Stimulated activated CD4-positive, alpha-beta T cell treated with anti-CD3 and anti-CD28 coated beads, Interleukin-15, amount 100 ng/mL, for 24 hours (primary cell): ENCODE measurements around the gene GPA33.
A peak's percentile ranks its signal among the peaks of the same experiment; 100 is the strongest.
"Not testable (repeated sequence)": the region's sequence is repeated elsewhere in the genome, so short reads cannot be mapped to it uniquely, and the experiment has no call there.

Experiments used
- DNase-seq: peaks from one replicate; pipeline ENCODE4 v3.0.0-alpha.2; 2020

Gene GPA33

GRCh38 chr1:167054946-167055630 is 35.1 kb downstream of the GPA33 start:
- no peak for DNase-seq

- DNase-seq: no peak
These were observed 35.6 kb downstream of the GPA33 start for GRCh38 chr1:167054531-167054930.

- no peak for DNase-seq
These were observed 37.8 kb downstream of the GPA33 start for GRCh38 chr1:167052389-167052788.

GRCh38 chr1:167051907-167052306 is 38.3 kb downstream of the GPA33 start:
- DNase-seq: no peak

- DNase-seq: peak; percentile 85
These were observed 46.3 kb downstream of the GPA33 start for GRCh38 chr1:167043752-167044488.

GRCh38 chr1:167033646-167034045 is 56.5 kb downstream of the GPA33 start:
- no peak for DNase-seq

- not testable (repeated sequence) for DNase-seq
These were observed 60.6 kb downstream of the GPA33 start for GRCh38 chr1:167029553-167029952.

- DNase-seq: no peak
These were observed 67.8 kb downstream of the GPA33 start for GRCh38 chr1:167022384-167022783.

- DNase-seq: no peak
These were observed 74.0 kb downstream of the GPA33 start for GRCh38 chr1:167016100-167016750.

- DNase-seq: no peak
These were observed 76.9 kb downstream of the GPA33 start for GRCh38 chr1:167013108-167013929.

- no peak for DNase-seq
These were observed 77.6 kb downstream of the GPA33 start for GRCh38 chr1:167012570-167012969.

GRCh38 chr1:167011560-167012191 is 78.5 kb downstream of the GPA33 start:
- no peak for DNase-seq

- DNase-seq: no peak
These were observed 86.5 kb downstream of the GPA33 start for GRCh38 chr1:167003711-167004110.
